GM23248 (cell line): ENCODE data around the gene PAPPA2.

ENCODE experiments used
- EZH2 ChIP-seq: fragments of 200-600 bp; sonication (generic); IDR thresholded peaks from 2 replicates; pipeline ENCODE4 v1.6.1; 2018; ENCODE audit warnings: antibody characterized with exemption, mild to moderate bottlenecking; ENCODE audit not compliant: insufficient read depth, poor library complexity, severe bottlenecking
- EZH2phosphoT487 ChIP-seq: fragments of 200-600 bp; sonication (generic); IDR thresholded peaks from 2 replicates; pipeline ENCODE4 v1.6.1; 2018; ENCODE audit warnings: antibody characterized with exemption, moderate library complexity, mild to moderate bottlenecking, low read depth; ENCODE audit not compliant: insufficient read depth

DNA sequence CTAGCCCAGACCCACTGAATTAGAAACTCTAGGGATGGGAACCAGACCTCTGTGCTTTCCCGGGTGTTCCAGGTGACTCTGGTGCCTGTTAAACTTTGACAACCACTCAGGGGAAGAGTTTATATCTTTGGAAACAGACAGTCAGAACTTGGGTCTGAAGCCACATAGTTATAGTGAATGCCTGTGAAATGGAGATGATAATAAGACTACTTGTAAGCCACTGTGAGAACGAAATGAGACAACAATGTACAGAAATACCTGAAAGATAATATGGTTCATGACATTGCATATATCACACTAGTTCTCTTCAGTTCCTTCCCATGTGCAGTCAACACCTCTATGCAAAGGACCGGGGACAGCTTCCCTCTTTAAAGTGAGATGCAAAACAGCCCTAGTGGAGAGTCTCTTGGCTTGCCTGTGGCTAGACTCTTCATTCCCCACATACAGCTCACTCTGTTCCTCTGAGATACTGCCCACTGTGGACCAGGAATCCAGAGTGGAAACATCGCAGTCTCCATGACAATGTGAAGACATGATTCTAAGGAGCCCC lies 414.1 kb downstream of the PAPPA2 start:
- TF ChIP-seq EZH2 (no peak), EZH2phosphoT487 (no peak)
